Measurements from ENCODE around the gene LRP8.

Gene LRP8

DNA sequence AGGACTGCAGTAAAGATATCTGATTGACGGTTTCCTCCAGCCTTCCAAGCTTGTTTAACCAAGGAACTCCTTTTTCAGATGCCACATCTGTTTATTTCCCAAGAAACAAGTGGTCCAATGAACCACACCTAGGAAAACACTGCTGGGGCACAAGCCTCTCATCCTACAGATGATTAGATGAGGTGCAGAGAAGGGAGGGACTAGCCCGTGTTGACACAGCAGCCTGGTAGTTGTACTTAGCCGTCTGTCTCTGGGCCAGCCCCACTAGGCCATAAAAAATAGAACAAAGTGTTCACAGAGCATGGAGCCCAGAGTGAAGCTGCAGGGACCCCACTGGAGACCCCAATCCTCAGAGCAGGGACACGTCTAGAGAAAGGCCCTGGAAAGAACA lies 32.1 kb downstream of the LRP8 start:
- H2AFZ ChIP-seq (ENCODE audit: low read length): no peak overlapping the region

DNA sequence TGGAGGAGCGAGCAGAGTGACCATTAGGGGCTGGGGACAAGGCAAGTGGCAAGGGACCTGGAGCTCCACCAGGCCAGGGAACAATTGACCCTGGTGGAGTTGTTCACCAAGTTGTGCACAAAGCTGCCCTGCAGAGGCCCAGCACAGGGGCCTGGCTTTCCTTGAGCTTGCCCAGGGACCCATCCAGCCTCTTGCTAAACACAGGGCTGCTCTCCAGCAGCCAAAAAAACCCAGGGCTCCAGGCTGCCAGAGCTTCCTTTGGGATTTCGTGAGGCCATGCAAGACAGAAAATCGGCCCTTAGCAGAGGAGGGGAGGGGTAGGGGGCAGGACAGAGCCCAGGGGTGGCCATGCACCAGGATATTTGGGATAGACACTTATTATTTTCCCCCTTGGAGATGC lies 32.6 kb downstream of the LRP8 start:
- DNase-seq (ENCODE audit: low spot score): no peak
- Histone ChIP-seq H2BK15ac (ENCODE audit: low read length) (no peak overlapping the region), H3K27me3 (ENCODE audit: control insufficient read depth in 3 of 3, insufficient read depth in 3 of 3, low read depth in 1 of 3, low read length in 3 of 3) (no peaks in the 10 kb centered on the region), H4K91ac (ENCODE audit: low read depth, low read length, poor library complexity) (no peak overlapping the region), H3K4me3 (ENCODE audit: low read length in 2 of 2) (no peak overlapping the region), H3K4me1 (ENCODE audit: control insufficient read depth in 2 of 2, insufficient read depth in 1 of 2, low read depth in 1 of 2, low read length in 2 of 2) (peaks cover 34 to 38% of the 10 kb centered on the region in 2 donors), H2AK5ac (ENCODE audit: low read depth, low read length) (peak overlapping the region; percentile 36), H4K8ac (ENCODE audit: low read depth, low read length) (no peak overlapping the region), H3K9me3 (replicated peaks in 1 of 2; ENCODE audit: control insufficient read depth in 2 of 2, insufficient read depth in 1 of 2, low read depth in 1 of 2, low read length in 2 of 2) (no peaks in the 10 kb centered on the region), H2AFZ (ENCODE audit: low read length) (no peak overlapping the region), H3K4me2 (ENCODE audit: insufficient read depth, low read length, poor library complexity, severe bottlenecking) (no peak overlapping the region), H3K79me1 (ENCODE audit: low read depth, low read length) (peaks cover 8% of the 10 kb centered on the region), H2BK12ac (ENCODE audit: low read length) (no peak overlapping the region), H2BK5ac (ENCODE audit: low read length) (no peak overlapping the region), H3K18ac (ENCODE audit: low read length) (peak overlapping the region; percentile 33), H3K4ac (ENCODE audit: low read length) (no peak overlapping the region), H2BK120ac (ENCODE audit: low read depth, low read length) (no peak overlapping the region), H3K27ac (replicated peaks; ENCODE audit: low read length) (no peak overlapping the region), H3K14ac (ENCODE audit: low read length) (no peak overlapping the region), H3K23ac (ENCODE audit: low read depth, low read length, poor library complexity) (no peak overlapping the region), H3K36me3 (replicated peaks in 1 of 2; ENCODE audit: control insufficient read depth in 2 of 2, insufficient read depth in 2 of 2, low read length in 2 of 2) (peaks cover 0 to 4% of the 10 kb centered on the region in 2 donors), H3K9ac (ENCODE audit: low read depth, low read length, poor library complexity) (no peak overlapping the region)
- no CpG with 5 or more reads among the region's 3 CpGs for WGBS, 2 donors (ENCODE audit: extremely low coverage in 2 of 2, insufficient read length in 2 of 2, insufficient replicate concordance in 1 of 2)

More for the DNA sequence above, 32.1 kb downstream of the LRP8 start:
- Histone ChIP-seq H3K27me3 (ENCODE audit: control insufficient read depth in 3 of 3, insufficient read depth in 3 of 3, low read depth in 1 of 3, low read length in 3 of 3) (no peaks in the 10 kb centered on the region), H3K9me3 (replicated peaks in 1 of 2; ENCODE audit: control insufficient read depth in 2 of 2, insufficient read depth in 1 of 2, low read depth in 1 of 2, low read length in 2 of 2) (no peaks in the 10 kb centered on the region), H3K4ac (ENCODE audit: low read length) (no peak overlapping the region), H3K27ac (replicated peaks; ENCODE audit: low read length) (no peak overlapping the region), H3K4me1 (ENCODE audit: control insufficient read depth in 2 of 2, insufficient read depth in 1 of 2, low read depth in 1 of 2, low read length in 2 of 2) (peaks cover 32 to 38% of the 10 kb centered on the region in 2 donors), H4K8ac (ENCODE audit: low read depth, low read length) (no peak overlapping the region), H3K4me3 (ENCODE audit: low read length in 2 of 2) (no peak overlapping the region), H2BK120ac (ENCODE audit: low read depth, low read length) (no peak overlapping the region), H2BK12ac (ENCODE audit: low read length) (no peak overlapping the region), H2BK5ac (ENCODE audit: low read length) (no peak overlapping the region), H2BK15ac (ENCODE audit: low read length) (no peak overlapping the region), H3K14ac (ENCODE audit: low read length) (no peak overlapping the region), H3K79me1 (ENCODE audit: low read depth, low read length) (peaks cover 8% of the 10 kb centered on the region), H4K91ac (ENCODE audit: low read depth, low read length, poor library complexity) (no peak overlapping the region), H3K36me3 (replicated peaks in 1 of 2; ENCODE audit: control insufficient read depth in 2 of 2, insufficient read depth in 2 of 2, low read length in 2 of 2) (peaks cover 0 to 4% of the 10 kb centered on the region in 2 donors), H3K23ac (ENCODE audit: low read depth, low read length, poor library complexity) (no peak overlapping the region), H3K4me2 (ENCODE audit: insufficient read depth, low read length, poor library complexity, severe bottlenecking) (no peak overlapping the region), H3K18ac (ENCODE audit: low read length) (no peak overlapping the region), H3K9ac (ENCODE audit: low read depth, low read length, poor library complexity) (no peak overlapping the region), H2AK5ac (ENCODE audit: low read depth, low read length) (no peak overlapping the region)
- WGBS, 2 donors (ENCODE audit: extremely low coverage in 2 of 2, insufficient read length in 2 of 2, insufficient replicate concordance in 1 of 2): no CpG with 5 or more reads among the region's 4 CpGs
- no peak for DNase-seq (ENCODE audit: low spot score)

DNA sequence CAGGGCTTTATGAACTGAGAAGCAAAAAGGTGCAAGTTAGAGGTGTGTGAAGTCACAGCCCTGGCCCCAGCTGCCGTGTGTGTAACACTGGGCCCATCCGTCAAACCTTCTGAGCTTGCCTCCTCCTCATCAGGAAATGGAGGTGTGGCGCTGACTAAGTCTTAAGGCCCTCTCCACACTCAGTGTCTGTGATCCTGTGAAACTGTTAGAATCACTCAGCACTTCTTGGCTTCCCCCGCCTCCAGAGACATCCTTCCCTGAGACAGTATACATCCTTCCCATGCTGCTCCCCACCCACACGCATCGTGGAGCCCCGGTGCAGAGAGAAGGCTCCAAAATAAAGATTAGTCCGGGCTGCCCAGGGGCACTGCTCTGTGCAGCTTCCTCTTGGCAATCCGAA lies 33.3 kb downstream of the LRP8 start:
- Histone ChIP-seq H3K14ac (ENCODE audit: low read length) (no peak overlapping the region), H3K36me3 (replicated peaks in 1 of 2; ENCODE audit: control insufficient read depth in 2 of 2, insufficient read depth in 2 of 2, low read length in 2 of 2) (peaks cover 1 to 7% of the 10 kb centered on the region in 2 donors), H2AK5ac (ENCODE audit: low read depth, low read length) (no peak overlapping the region), H3K4me3 (ENCODE audit: low read length in 2 of 2) (no peak overlapping the region), H3K4ac (ENCODE audit: low read length) (no peak overlapping the region), H3K4me2 (ENCODE audit: insufficient read depth, low read length, poor library complexity, severe bottlenecking) (no peak overlapping the region), H3K27me3 (ENCODE audit: control insufficient read depth in 3 of 3, insufficient read depth in 3 of 3, low read depth in 1 of 3, low read length in 3 of 3) (no peaks in the 10 kb centered on the region), H2BK5ac (ENCODE audit: low read length) (no peak overlapping the region), H2BK15ac (ENCODE audit: low read length) (no peak overlapping the region), H3K9ac (ENCODE audit: low read depth, low read length, poor library complexity) (no peak overlapping the region), H2AFZ (ENCODE audit: low read length) (no peak overlapping the region), H3K9me3 (replicated peaks in 1 of 2; ENCODE audit: control insufficient read depth in 2 of 2, insufficient read depth in 1 of 2, low read depth in 1 of 2, low read length in 2 of 2) (no peaks in the 10 kb centered on the region), H3K23ac (ENCODE audit: low read depth, low read length, poor library complexity) (no peak overlapping the region), H2BK120ac (ENCODE audit: low read depth, low read length) (no peak overlapping the region), H4K91ac (ENCODE audit: low read depth, low read length, poor library complexity) (no peak overlapping the region), H3K18ac (ENCODE audit: low read length) (no peak overlapping the region), H2BK12ac (ENCODE audit: low read length) (no peak overlapping the region), H3K79me1 (ENCODE audit: low read depth, low read length) (peaks cover 7% of the 10 kb centered on the region), H3K27ac (replicated peaks; ENCODE audit: low read length) (no peak overlapping the region), H4K8ac (ENCODE audit: low read depth, low read length) (no peak overlapping the region), H3K4me1 (ENCODE audit: control insufficient read depth in 2 of 2, insufficient read depth in 1 of 2, low read depth in 1 of 2, low read length in 2 of 2) (peaks cover 38 to 39% of the 10 kb centered on the region in 2 donors)
- no peak for DNase-seq (ENCODE audit: low spot score)
- WGBS, 2 donors (ENCODE audit: extremely low coverage in 2 of 2, insufficient read length in 2 of 2, insufficient replicate concordance in 1 of 2): no CpG with 5 or more reads among the region's 9 CpGs

DNA sequence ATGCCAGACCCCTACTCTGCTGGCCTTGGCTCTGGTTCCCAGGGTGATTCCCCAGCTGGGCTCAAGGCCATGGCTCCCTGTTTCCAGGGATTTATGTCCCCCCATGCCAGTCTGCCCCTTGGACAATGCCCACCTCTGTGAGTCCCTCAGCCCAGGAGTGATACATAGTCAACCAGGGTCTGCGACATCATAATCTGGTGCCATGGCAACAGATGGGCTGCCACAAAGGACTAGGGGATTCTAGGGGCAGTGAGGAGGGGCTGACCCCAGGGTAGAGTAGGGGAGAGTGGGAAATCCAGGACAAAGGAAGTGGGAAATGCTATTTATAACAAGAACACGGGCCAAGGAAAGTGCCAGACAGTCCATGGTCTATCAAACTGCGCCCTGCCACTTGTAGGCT lies 33.8 kb downstream of the LRP8 start:
- Histone ChIP-seq H3K4me1 (ENCODE audit: control insufficient read depth in 2 of 2, insufficient read depth in 1 of 2, low read depth in 1 of 2, low read length in 2 of 2) (peaks cover 43 to 44% of the 10 kb centered on the region in 2 donors), H3K14ac (ENCODE audit: low read length) (no peak overlapping the region), H3K4me3 (ENCODE audit: low read length in 2 of 2) (no peak overlapping the region), H3K9ac (ENCODE audit: low read depth, low read length, poor library complexity) (no peak overlapping the region), H4K8ac (ENCODE audit: low read depth, low read length) (no peak overlapping the region), H2AK5ac (ENCODE audit: low read depth, low read length) (no peak overlapping the region), H3K18ac (ENCODE audit: low read length) (no peak overlapping the region), H3K4me2 (ENCODE audit: insufficient read depth, low read length, poor library complexity, severe bottlenecking) (no peak overlapping the region), H2BK120ac (ENCODE audit: low read depth, low read length) (no peak overlapping the region), H2BK12ac (ENCODE audit: low read length) (no peak overlapping the region), H3K23ac (ENCODE audit: low read depth, low read length, poor library complexity) (no peak overlapping the region), H3K79me1 (ENCODE audit: low read depth, low read length) (peaks cover 5% of the 10 kb centered on the region), H4K91ac (ENCODE audit: low read depth, low read length, poor library complexity) (no peak overlapping the region), H2BK5ac (ENCODE audit: low read length) (no peak overlapping the region), H2AFZ (ENCODE audit: low read length) (no peak overlapping the region), H3K4ac (ENCODE audit: low read length) (no peak overlapping the region), H3K27ac (replicated peaks; ENCODE audit: low read length) (no peak overlapping the region), H3K9me3 (replicated peaks in 1 of 2; ENCODE audit: control insufficient read depth in 2 of 2, insufficient read depth in 1 of 2, low read depth in 1 of 2, low read length in 2 of 2) (no peaks in the 10 kb centered on the region), H3K36me3 (replicated peaks in 1 of 2; ENCODE audit: control insufficient read depth in 2 of 2, insufficient read depth in 2 of 2, low read length in 2 of 2) (peaks cover 4 to 12% of the 10 kb centered on the region in 2 donors), H3K27me3 (ENCODE audit: control insufficient read depth in 3 of 3, insufficient read depth in 3 of 3, low read depth in 1 of 3, low read length in 3 of 3) (no peaks in the 10 kb centered on the region), H2BK15ac (ENCODE audit: low read length) (no peak overlapping the region)
- DNase-seq (ENCODE audit: low spot score): no peak
- no CpG with 5 or more reads among the region's 3 CpGs for WGBS, 2 donors (ENCODE audit: extremely low coverage in 2 of 2, insufficient read length in 2 of 2, insufficient replicate concordance in 1 of 2)

Data from neuronal stem cell (in vitro differentiated cells).